SW 1271 (cell line): ENCODE measurements around the gene FOXO3.

Experiments used
- DNase-seq, 2 experiments: peaks; one replicate each; lab custom pipeline; 2025; lab: John Stamatoyannopoulos, UW

FOXO3 gene

DNA sequence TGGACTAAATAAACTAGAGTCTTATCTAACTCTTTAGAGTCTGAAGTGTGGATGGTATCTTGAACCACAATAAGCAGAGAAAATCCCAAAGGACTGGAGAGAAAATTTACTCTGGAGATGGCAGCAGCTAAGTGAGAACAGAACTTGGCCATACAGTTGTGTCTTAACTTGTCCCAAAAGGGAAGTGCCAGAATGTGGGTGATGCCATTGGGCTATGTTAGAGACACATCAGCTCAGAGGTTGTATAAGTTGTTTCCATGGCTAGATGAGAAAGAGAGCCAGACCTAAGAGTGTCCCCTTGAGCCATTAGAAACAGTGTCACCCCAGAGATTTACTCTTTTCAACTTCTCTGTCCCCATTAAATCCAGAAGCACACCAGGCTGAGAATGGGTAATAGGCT, 36.2 kb downstream of the FOXO3 start:
- no peak for DNase-seq

DNA sequence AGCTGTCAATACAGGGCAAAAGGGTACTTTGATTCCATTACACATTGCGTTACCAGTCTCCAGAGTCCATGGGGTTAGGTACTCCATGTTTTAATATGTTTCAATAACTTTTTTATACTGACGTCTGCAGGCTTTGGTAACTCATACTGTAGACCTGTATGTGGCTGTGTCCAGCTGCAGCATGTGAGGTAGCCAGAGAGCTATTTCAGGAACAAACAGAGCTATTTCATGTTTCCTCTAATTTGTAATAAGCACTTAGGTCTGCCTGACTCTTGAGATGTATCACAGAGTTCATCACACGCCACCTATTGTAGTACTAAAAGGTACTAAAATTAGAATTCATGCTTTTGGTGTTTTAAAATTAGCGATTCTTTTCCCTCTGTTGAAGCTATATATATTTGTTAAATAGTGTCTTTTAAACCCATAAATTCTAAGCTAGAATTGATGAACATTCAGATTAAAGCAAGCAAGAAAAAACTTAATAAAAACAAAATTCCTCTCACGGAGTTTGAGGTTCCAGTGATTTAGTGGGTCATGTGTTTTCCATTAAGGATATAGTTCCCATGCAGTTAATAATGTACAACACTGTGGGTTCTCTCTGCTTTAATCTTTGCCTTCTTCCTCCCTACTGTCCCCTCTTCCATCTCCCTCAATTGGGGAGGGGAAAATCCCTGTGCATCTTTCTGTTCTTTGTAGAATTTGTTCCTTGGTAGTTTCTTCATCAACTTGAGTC, 37.0 kb downstream of the FOXO3 start:
- no peak for DNase-seq

GRCh38 chr6:108598305-108598863, 37.7 kb downstream of the FOXO3 start:
- DNase-seq: no peak

DNA sequence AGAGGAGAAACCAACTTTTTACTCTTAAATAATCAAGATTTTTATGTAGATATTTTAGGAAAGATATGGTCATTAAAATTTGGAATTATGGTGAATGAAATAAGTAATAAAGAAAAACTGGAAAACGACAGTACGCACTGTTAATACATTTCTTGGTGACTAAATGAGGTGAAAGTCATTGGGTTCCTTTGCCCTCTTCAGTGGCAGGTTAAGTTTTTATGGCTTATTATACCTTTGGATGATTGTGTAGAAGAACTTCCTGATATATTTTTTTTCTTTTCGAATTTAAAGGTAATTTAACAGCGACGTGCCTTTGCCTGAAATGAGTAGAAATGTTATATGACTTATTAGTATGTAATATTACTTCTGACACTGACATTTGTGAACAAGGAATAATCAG, 43.4 kb downstream of the FOXO3 start:
- no peak for DNase-seq

DNA sequence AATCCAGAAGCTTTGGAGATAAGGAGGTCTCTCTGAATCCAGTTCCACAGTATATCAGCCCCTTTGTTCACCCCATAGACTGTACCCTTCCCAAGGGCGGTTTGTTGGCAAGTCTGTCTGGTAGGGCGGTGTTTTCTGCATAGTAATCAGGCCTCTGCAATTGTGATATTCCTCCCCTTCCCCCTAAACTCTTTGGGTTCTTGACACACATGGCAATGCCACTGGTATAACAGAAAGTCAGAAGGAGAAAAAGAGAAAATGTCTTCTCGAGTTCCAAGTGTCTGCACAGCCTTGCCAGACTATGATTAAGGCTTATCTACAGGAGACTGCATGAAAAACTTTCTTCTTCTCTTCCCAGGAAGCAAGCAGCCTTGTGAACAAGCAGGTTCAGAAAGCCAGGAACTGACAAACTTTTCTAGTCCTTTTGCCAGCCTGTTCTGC, 45.6 kb downstream of the FOXO3 start:
- no peak for DNase-seq

- DNase-seq: no peak
Measured at GRCh38 chr6:108608453-108609275, 47.9 kb downstream of the FOXO3 start.

DNA sequence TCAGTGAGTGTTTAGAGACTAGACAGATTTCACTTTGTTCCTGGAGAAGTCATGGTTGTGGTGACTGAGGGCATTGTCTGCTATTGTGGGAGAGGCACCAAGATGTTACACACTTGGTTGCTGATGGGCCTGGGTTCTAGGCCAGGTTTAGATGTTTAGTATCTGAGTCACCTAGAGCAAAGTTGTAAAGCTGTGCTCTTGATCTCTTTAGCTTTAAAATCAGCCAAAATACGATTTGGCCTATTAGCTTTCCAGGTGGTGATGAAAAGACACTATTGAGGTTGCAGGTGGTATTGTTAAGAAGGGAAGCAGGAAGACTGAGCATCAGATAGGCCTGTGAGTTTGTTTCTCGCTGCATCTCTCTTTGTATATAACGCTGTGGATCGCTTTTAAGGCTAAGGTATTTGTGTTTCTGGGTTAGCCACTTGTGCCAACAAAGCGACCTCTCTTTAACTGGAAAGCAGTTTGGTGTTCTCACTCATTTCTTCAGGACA, 48.6 kb downstream of the FOXO3 start:
- DNase-seq: no peak

DNA sequence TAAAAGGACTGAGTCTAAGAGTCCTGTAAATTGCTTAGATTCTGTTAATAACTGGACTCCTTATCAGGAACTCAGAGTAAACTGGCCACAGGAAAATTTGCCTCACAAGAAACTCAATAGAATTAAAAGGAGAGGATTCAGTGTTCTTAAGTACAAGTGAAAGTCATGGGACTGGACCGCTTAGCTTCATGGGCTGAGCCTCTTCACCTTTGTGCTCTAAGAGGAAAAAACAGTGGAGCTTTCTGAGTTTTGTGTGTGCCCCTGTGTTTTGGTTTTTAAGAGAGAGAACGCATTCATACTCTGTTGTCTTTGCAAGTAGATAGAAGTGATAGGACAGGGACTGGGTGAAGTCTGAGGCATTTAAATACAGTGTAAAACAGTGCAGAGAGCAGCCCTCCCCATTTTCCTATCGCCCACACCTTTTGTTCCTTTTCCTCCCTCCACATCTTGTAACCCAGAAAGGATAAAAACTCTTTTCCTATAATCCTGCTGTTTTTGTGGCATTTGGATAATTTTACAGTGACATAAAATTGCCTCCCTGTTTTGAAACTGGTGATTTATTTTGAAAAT, 49.6 kb downstream of the FOXO3 start:
- no peak for DNase-seq

- DNase-seq: no peak
Measured at GRCh38 chr6:108610957-108611586, 50.4 kb downstream of the FOXO3 start.

GRCh38 chr6:108612852-108613251, 52.1 kb downstream of the FOXO3 start:
- no peak for DNase-seq

- no peak for DNase-seq
Measured at GRCh38 chr6:108616544-108616943, 55.8 kb downstream of the FOXO3 start.

DNA sequence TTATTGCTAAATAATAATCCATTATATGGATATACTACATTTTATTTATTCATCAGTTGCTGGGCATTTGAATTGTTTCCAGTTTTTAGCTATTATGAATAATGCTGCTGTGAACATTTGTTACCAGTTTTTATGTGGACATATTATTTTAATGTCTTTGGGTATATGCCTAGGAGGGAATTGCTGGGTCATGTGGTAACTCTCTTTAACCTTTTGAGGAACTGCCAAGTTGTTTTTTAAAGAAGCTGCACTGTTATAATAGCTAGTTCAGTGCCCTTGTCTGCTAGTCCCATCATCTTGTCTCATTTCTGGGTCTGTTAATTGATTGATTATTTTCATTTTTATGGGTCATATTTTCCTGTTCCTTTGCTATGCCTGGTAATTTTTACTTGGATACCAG, 56.3 kb downstream of the FOXO3 start:
- DNase-seq: no peak

DNA sequence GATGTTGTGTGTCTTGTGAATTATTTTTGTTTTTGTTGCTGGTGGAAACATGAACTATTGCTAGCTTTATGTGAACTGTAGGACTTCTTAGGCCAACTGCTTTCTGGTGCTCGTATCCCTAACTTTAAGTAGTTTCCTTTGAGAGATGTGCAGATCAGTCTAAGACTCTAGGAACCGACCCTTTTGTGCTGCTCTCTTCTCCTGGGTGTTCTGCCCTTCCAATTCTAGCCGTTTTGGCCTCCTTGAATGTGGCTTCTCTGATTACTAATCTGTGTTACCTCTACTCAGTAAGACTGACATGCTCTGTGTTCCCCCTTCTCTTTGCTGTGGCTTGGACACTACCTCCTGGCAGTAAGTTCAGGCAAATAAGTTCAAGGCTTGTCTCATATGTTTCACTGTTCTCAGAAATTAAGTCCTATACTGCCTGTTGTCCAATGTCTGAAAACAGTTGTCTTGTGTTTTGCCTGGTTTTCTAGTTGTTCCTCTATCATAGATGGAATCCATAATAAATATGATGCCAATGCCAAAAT, 58.0 kb downstream of the FOXO3 start:
- DNase-seq: no peak

DNA sequence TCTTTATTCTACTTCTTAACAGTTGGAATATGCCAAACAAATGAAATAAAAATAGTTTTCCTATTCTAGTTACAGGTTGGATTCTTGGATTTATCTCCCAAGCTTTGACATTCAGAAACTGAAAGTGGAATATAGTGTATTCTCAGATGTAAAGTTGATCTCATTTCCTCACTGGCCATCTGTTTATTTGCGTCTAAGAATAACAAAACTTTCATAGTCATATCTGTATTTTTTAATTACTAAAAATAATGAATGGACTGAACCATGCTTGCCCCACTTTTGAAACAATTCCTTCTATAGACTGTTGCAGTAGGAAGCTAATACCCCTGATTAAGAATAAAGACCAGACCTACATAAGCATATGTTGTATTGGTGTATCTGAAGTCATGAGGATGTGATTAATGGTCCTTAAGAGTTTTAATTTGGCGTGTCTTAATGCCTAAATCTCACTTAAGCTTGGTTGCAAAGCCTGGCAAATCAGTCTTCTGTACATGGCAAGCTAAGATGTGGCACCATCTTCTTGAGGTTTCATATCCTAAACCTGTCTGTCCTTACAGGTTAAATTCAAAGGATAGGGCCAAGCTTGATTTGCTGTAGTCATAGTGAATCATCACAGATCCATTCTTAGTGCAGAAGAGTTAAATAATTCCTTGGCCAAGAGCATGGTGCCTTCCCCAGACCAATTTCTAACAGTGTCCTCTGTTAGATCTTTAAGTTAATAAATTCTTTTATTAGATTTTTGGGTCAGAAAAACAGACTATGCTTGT, 58.9 kb downstream of the FOXO3 start:
- DNase-seq: no peak

GRCh38 chr6:108621117-108621516, 60.4 kb downstream of the FOXO3 start:
- DNase-seq: no peak

DNA sequence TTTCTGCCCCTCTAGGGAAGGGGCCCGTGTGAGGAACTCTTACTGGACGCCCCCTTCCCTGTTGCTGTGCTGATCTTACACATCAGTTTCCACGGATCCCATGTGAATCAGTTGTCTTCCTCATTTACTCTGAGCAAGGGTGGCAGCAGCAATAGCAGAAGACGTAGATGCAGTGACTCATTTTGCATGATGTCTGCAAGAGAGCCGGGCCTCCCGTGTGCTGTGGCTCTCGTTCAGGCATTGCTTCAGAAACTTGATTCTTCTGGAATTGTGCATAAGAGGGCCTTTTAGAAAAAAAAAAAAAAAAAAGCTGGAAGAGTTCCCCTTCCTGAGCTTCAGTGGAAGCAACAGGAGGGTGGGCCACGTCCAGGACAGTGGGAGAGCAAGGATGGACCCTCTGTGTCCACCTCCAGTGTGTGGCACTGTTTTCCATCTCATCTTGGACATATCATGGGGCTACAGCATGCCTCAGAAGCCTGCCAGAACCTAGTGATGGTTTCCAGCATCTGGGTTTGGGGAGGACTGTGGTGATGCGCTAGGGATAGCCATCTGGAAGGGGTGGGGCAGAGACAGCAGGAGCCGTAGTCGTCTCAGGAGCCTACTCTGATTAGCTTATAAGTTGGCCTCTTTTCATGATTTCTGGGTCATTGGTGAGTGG, 62.1 kb downstream of the FOXO3 start:
- DNase-seq: no peak

DNA sequence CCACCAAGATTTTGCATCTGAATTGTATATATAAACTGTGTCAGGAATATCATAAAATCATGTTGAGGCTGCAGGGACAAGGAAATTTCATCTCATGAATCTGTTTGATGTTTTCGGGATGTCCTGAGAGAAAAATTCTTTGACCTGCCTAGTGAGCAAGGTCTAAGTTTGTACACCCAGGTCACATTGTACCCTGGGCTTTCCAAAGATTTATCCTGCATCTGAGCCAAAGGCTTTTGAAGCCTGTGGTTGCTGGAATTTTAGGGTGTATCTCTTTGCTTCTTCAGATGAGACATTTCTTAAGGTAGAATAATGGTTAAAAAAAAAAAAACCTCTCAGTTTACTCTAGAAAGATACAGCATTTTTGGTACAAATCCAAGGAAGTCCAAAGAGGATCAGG, 63.3 kb downstream of the FOXO3 start:
- DNase-seq: no peak

DNA sequence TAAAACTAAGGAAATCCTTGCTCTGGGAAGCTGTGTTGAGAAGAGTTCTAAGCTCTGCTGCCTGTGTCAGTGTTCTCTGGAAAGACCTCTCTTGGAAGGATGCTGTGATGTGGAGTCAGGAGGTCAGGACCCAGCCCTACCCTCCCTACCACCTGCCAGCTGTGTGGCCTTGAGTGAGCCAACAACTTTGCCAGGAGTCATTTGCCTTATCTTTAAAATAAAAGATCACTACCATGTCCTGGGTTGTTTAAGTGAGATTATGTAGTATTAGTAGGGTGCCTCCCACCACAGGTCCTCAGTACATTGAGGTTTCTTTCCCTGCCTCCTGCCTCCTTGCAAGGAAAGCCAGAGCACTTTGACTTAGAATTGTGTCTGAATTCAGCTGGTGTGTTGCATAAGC, 64.9 kb downstream of the FOXO3 start:
- no peak for DNase-seq

- DNase-seq: no peak
Measured at GRCh38 chr6:108626777-108627176, 66.1 kb downstream of the FOXO3 start.

- DNase-seq: no peak
Measured at GRCh38 chr6:108627692-108628550, 67.2 kb downstream of the FOXO3 start.
